Astrocyte (in vitro differentiated cells and primary cell): Measurements from ENCODE around the gene HSD3B7. TPM values are rescaled to one million over a fixed set of nuclear protein-coding genes. Genes with fewer than 3 reads are reported as not detected.

Experiments used
- DNase-seq: peaks from one replicate; pipeline ENCODE4 v3.0.0-alpha.2; 2010; ENCODE audit warnings: low read depth
- FAIRE-seq: peaks from 2 replicates; lab custom pipeline; 2011; peaks lifted over from hg19 to GRCh38; lab: Jason Lieb, UNC
- H2AFZ ChIP-seq: 2 replicates; pipeline ENCODE4 v1.6.0; 2012; ENCODE audit warnings: low read depth, low read length, inconsistent platforms
- H3K27ac ChIP-seq: 2 replicates; pipeline ENCODE4 v1.5.1; 2011; ENCODE audit warnings: low read depth, low read length, inconsistent platforms
- H3K27me3 ChIP-seq: 2 replicates; pipeline ENCODE4 v1.6.0; 2011; ENCODE audit warnings: low read length, inconsistent platforms; ENCODE audit not compliant: insufficient read depth
- H3K36me3 ChIP-seq: 2 replicates; pipeline ENCODE4 v1.5.1; 2011; ENCODE audit warnings: low read length, inconsistent platforms; ENCODE audit not compliant: insufficient read depth
- H3K4me1 ChIP-seq: 2 replicates; pipeline ENCODE4 v1.5.1; 2011; ENCODE audit warnings: low read length, inconsistent platforms; ENCODE audit not compliant: insufficient read depth
- H3K4me2 ChIP-seq: 2 replicates; pipeline ENCODE4 v1.6.0; 2012; ENCODE audit warnings: low read length, inconsistent platforms
- H3K4me3 ChIP-seq: 2 replicates; pipeline ENCODE4 v1.5.1; 2011; ENCODE audit warnings: low read depth, mild to moderate bottlenecking, low read length, inconsistent platforms; ENCODE audit not compliant: insufficient read depth
- H3K79me2 ChIP-seq: 2 replicates; pipeline ENCODE4 v1.6.0; 2012; ENCODE audit warnings: mild to moderate bottlenecking, low read length, inconsistent platforms; ENCODE audit not compliant: insufficient read depth
- H3K9ac ChIP-seq: 2 replicates; pipeline ENCODE4 v1.6.0; 2012; ENCODE audit warnings: mild to moderate bottlenecking, low read length, inconsistent platforms
- H3K9me3 ChIP-seq: 2 replicates; pipeline ENCODE4 v1.5.1; 2012; ENCODE audit warnings: low read depth, mild to moderate bottlenecking, low read length, inconsistent platforms; ENCODE audit not compliant: insufficient read depth
- H4K20me1 ChIP-seq: 2 replicates; pipeline ENCODE4 v1.6.0; 2012; ENCODE audit warnings: low read length, inconsistent platforms; ENCODE audit not compliant: insufficient read depth
- H3K27ac Mint-ChIP-seq: one replicate; pipeline ENCODE4 v1.8.0; 2021; ENCODE audit warnings: mild to moderate bottlenecking, mixed read lengths; ENCODE audit not compliant: unreplicated experiment
- H3K27me3 Mint-ChIP-seq: one replicate; pipeline ENCODE4 v1.8.0; 2021; ENCODE audit warnings: low read depth, mixed read lengths; ENCODE audit not compliant: unreplicated experiment
- H3K36me3 Mint-ChIP-seq: one replicate; pipeline ENCODE4 v1.8.0; 2021; ENCODE audit warnings: low read depth, mixed read lengths; ENCODE audit not compliant: unreplicated experiment
- H3K4me1 Mint-ChIP-seq: one replicate; pipeline ENCODE4 v1.8.0; 2021; ENCODE audit warnings: low read depth, mixed read lengths; ENCODE audit not compliant: unreplicated experiment
- H3K4me3 Mint-ChIP-seq: one replicate; pipeline ENCODE4 v1.8.0; 2021; ENCODE audit warnings: mild to moderate bottlenecking, moderate library complexity, mixed read lengths; ENCODE audit not compliant: unreplicated experiment
- H3K9me3 Mint-ChIP-seq: one replicate; pipeline ENCODE4 v1.8.0; 2021; ENCODE audit warnings: mild to moderate bottlenecking, mixed read lengths; ENCODE audit not compliant: unreplicated experiment
- CTCF ChIP-seq: IDR thresholded peaks from 2 replicates; pipeline ENCODE4 v1.5.1; 2011; ENCODE audit warnings: low read depth, mild to moderate bottlenecking, inconsistent platforms, low read length, moderate library complexity; ENCODE audit not compliant: insufficient read depth
- EZH2 ChIP-seq: IDR thresholded peaks from 2 replicates; pipeline ENCODE4 v1.6.1; 2012; ENCODE audit warnings: mild to moderate bottlenecking, low read length, inconsistent platforms; ENCODE audit not compliant: insufficient read depth
- total RNA-seq: library from RNA; stranded (reverse); gene quantifications from 2 replicates; pipeline ENCODE4 v1.2.1, GENCODE V29; 2021

Gene HSD3B7
- total RNA-seq, 1 donor from 2014 or later: 8.3 TPM

DNA sequence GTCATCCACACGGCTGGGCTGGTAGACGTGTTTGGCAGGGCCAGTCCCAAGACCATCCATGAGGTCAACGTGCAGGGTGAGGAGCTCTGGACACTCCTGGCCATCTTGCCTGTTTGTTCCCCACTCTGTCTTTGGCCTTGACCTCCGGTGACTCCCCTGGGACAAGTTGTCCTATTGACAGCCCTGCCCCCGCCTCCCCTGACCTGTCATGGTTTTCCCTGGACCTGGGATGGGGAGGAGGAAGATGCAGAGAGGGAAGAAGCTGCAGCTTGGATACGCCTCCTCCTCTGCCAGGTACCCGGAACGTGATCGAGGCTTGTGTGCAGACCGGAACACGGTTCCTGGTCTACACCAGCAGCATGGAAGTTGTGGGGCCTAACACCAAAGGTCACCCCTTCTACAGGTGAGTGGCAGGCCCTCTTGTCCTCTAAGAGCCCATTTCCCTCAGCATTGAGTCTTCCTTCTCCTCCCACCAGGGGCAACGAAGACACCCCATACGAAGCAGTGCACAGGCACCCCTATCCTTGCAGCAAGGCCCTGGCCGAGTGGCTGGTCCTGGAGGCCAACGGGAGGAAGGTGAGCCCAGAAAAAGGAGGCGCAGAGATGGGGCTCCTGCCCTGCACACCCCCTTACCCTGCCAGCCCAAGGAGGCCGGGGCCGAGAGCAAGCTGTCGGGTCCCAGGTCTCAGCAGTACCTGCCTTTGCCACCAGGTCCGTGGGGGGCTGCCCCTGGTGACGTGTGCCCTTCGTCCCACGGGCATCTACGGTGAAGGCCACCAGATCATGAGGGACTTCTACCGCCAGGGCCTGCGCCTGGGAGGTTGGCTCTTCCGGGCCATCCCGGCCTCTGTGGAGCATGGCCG, 1.4 kb downstream of the HSD3B7 start:
- no peak overlapping the region for H3K4me3 ChIP-seq
- Mint-ChIP-seq H3K27me3 (no peaks in the 10 kb centered on the region), H3K9me3 (no peaks in the 10 kb centered on the region), H3K27ac (no peak overlapping the region), H3K4me1 (peaks cover 7% of the 10 kb centered on the region), H3K4me3 (peak overlapping the region; percentile 27), H3K36me3 (peaks cover 14% of the 10 kb centered on the region)
- FAIRE-seq: no peak
- H3K4me1 ChIP-seq: peaks cover 10% of the 10 kb centered on the region
- H3K36me3 ChIP-seq: no peaks in the 10 kb centered on the region
- H3K9me3 ChIP-seq: no peaks in the 10 kb centered on the region
- peaks cover 6% of the 10 kb centered on the region for H4K20me1 ChIP-seq
- no peak overlapping the region for H3K9ac ChIP-seq
- DNase-seq: no peak
- H3K27ac ChIP-seq: no peak overlapping the region
- no peak overlapping the region for H2AFZ ChIP-seq
- no peak for TF ChIP-seq CTCF
- no peak for TF ChIP-seq EZH2
- H3K79me2 ChIP-seq: no peaks in the 10 kb centered on the region
- no peak overlapping the region for H3K4me2 ChIP-seq
- H3K27me3 ChIP-seq: no peaks in the 10 kb centered on the region

DNA sequence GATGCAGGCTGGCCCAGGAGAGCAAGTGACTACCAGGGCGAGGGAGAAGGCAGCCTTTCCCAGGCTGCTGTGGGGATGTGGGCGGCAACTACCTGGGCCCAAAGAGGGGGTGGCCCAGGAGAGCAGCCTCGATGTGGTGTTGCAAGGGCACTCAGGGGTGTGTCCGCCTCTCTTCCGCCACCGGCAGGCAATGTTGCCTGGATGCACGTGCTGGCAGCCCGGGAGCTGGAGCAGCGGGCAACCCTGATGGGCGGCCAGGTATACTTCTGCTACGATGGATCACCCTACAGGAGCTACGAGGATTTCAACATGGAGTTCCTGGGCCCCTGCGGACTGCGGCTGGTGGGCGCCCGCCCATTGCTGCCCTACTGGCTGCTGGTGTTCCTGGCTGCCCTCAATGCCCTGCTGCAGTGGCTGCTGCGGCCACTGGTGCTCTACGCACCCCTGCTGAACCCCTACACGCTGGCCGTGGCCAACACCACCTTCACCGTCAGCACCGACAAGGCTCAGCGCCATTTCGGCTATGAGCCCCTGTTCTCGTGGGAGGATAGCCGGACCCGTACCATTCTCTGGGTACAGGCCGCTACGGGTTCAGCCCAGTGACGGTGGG, 2.7 kb downstream of the HSD3B7 start:
- no peak for FAIRE-seq
- H3K27ac Mint-ChIP-seq: no peak overlapping the region

More for the DNA sequence above, 2.7 kb downstream of the HSD3B7 start:
- no peak for TF ChIP-seq CTCF
- no peak for TF ChIP-seq EZH2
- Histone ChIP-seq H3K4me1 (peaks cover 10% of the 10 kb centered on the region), H3K27ac (no peak overlapping the region), H3K27me3 (no peaks in the 10 kb centered on the region), H3K36me3 (no peaks in the 10 kb centered on the region), H3K79me2 (no peaks in the 10 kb centered on the region), H2AFZ (no peak overlapping the region), H3K9ac (no peak overlapping the region), H4K20me1 (peaks cover 6% of the 10 kb centered on the region), H3K9me3 (no peaks in the 10 kb centered on the region), H3K4me2 (no peak overlapping the region), H3K4me3 (no peak overlapping the region)
- Mint-ChIP-seq H3K4me3 (no peak overlapping the region), H3K9me3 (no peaks in the 10 kb centered on the region), H3K4me1 (peaks cover 7% of the 10 kb centered on the region), H3K36me3 (peaks cover 12% of the 10 kb centered on the region), H3K27me3 (no peaks in the 10 kb centered on the region)
- DNase-seq: no peak
